Cardiac muscle cell (in vitro differentiated cells and primary cell): Measurements from ENCODE around the gene GKN2. TPM values are rescaled to one million over a fixed set of nuclear protein-coding genes. Genes with fewer than 3 reads are reported as not detected.

Source experiments
- DNase-seq, 2 donors: peaks; one replicate each; pipeline versions ENCODE4 v3.0.0 to v3.0.0-alpha.2; 2010 to 2017; ENCODE audit warnings: low read depth in 1 of 2, low spot score in 1 of 2
- H3K27ac ChIP-seq: fragments of 200-600 bp; sonication (generic); 2 replicates; pipeline ENCODE4 v1.5.1; 2016
- H3K27me3 ChIP-seq: fragments of 200-600 bp; sonication (generic); 2 replicates; pipeline ENCODE4 v1.6.0; 2016; ENCODE audit warnings: control low read depth
- H3K36me3 ChIP-seq: fragments of 200-600 bp; sonication (generic); 2 replicates; pipeline ENCODE4 v1.5.1; 2016; ENCODE audit warnings: control low read depth
- H3K4me1 ChIP-seq: fragments of 200-600 bp; sonication (generic); 2 replicates; pipeline ENCODE4 v1.8.1; 2017; ENCODE audit warnings: low read depth, mild to moderate bottlenecking, mixed run types
- H3K4me3 ChIP-seq: fragments of 200-600 bp; sonication (generic); 2 replicates; pipeline ENCODE4 v1.5.1; 2016; ENCODE audit warnings: mild to moderate bottlenecking
- H3K9me3 ChIP-seq: fragments of 200-600 bp; sonication (generic); 2 replicates; pipeline ENCODE4 v1.5.1; 2017; ENCODE audit warnings: low read depth, mild to moderate bottlenecking, control low read depth
- polyA plus RNA-seq: library from polyadenylated mRNA; unstranded; fragments of >200 nt; fragmentation: Nextera tagmentation; extraction: Ambion mirVana; gene quantifications from 2 replicates; pipeline ENCODE4 v1.2.1, GENCODE V29; 2016
- total RNA-seq: library from RNA; depleted of rRNA; stranded (reverse); fragments of >200 nt; gene quantifications from 2 replicates; pipeline ENCODE4 v1.2.3, GENCODE V29; 2016
- TF ChIP-seq, protein P1 (sequence below): IDR thresholded peaks from 2 replicates; pipeline ENCODE4 v1.5.1; 2012; ENCODE audit warnings: low read depth, mild to moderate bottlenecking, low read length

The GKN2 gene
- total and polyA plus RNA-seq, 2 experiments from 2014 or later = not detected

DNA sequence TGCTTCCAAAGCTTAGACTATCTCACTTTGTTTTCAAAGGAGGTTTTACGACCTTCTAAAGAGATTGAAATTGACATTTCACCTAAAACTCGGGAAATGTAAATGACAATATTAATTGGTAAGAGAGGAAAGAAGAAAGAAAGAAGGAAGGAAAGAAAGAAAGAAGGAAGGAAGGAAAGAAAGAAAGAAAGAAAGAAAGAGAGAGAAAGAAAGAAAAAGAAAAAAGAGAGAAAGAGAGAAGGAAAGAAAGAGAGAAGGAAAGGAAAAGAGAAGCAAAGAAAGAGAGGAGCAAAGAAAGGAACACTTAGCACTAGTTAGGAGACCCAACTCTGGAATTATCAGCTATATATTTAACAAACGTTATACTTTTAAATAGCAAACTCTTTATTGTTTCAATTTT, 25.4 kb upstream of the GKN2 start:
- H3K27ac ChIP-seq = no peak overlapping the region

DNA sequence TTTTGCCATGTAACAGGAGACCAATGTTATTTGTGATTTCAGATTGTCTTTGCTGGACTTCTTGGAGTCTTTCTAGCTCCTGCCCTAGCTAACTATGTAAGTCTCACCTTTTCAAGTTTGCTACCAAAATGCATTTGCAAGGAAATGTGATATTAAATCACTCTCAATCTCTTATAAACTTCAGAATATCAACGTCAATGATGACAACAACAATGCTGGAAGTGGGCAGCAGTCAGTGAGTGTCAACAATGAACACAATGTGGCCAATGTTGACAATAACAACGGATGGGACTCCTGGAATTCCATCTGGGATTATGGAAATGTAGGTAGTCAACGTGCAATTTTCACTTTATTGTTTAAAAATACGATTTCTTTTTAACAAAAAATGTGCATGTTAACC, 24.8 kb upstream of the GKN2 start:
- Histone ChIP-seq H3K4me1 (no peaks in the 10 kb centered on the region), H3K4me3 (no peak overlapping the region), H3K27ac (no peak overlapping the region), H3K36me3 (no peaks in the 10 kb centered on the region), H3K27me3 (peaks cover 9% of the 10 kb centered on the region), H3K9me3 (no peaks in the 10 kb centered on the region)
- TF ChIP-seq, protein P1, sequence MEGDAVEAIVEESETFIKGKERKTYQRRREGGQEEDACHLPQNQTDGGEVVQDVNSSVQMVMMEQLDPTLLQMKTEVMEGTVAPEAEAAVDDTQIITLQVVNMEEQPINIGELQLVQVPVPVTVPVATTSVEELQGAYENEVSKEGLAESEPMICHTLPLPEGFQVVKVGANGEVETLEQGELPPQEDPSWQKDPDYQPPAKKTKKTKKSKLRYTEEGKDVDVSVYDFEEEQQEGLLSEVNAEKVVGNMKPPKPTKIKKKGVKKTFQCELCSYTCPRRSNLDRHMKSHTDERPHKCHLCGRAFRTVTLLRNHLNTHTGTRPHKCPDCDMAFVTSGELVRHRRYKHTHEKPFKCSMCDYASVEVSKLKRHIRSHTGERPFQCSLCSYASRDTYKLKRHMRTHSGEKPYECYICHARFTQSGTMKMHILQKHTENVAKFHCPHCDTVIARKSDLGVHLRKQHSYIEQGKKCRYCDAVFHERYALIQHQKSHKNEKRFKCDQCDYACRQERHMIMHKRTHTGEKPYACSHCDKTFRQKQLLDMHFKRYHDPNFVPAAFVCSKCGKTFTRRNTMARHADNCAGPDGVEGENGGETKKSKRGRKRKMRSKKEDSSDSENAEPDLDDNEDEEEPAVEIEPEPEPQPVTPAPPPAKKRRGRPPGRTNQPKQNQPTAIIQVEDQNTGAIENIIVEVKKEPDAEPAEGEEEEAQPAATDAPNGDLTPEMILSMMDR = no peak
- no peak for DNase-seq

More for the DNA sequence above, 25.4 kb upstream of the GKN2 start:
- Histone ChIP-seq H3K27me3 (peaks cover 9% of the 10 kb centered on the region), H3K36me3 (no peaks in the 10 kb centered on the region), H3K9me3 (no peaks in the 10 kb centered on the region), H3K4me3 (no peak overlapping the region), H3K4me1 (no peaks in the 10 kb centered on the region)
- TF ChIP-seq, protein P1 = no peak
- no peak for DNase-seq

DNA sequence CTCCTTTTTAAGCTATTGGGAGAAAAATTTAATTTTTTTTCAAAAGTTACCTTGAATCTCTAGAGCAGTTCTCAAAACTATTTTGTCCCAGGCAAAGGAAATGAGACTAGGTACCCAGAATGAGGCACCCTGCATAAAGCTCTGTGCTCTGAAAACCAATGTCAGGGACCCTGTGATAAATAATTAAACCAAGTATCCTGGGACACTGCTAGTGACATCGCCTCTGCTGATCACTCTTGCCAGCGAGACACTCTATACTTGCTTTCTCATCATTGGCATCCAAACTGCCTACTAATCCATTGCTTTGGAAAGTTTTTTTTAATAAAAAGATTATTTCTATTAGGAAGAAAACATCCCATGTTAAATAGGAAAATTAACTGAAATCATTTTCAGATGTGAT, 23.2 kb upstream of the GKN2 start:
- H3K27ac ChIP-seq = no peak overlapping the region
- peaks cover 9% of the 10 kb centered on the region for H3K27me3 ChIP-seq
- no peaks in the 10 kb centered on the region for H3K9me3 ChIP-seq
- H3K36me3 ChIP-seq = no peaks in the 10 kb centered on the region
- DNase-seq = no peak
- no peak overlapping the region for H3K4me3 ChIP-seq
- H3K4me1 ChIP-seq = no peaks in the 10 kb centered on the region
- TF ChIP-seq, protein P1 = no peak

DNA sequence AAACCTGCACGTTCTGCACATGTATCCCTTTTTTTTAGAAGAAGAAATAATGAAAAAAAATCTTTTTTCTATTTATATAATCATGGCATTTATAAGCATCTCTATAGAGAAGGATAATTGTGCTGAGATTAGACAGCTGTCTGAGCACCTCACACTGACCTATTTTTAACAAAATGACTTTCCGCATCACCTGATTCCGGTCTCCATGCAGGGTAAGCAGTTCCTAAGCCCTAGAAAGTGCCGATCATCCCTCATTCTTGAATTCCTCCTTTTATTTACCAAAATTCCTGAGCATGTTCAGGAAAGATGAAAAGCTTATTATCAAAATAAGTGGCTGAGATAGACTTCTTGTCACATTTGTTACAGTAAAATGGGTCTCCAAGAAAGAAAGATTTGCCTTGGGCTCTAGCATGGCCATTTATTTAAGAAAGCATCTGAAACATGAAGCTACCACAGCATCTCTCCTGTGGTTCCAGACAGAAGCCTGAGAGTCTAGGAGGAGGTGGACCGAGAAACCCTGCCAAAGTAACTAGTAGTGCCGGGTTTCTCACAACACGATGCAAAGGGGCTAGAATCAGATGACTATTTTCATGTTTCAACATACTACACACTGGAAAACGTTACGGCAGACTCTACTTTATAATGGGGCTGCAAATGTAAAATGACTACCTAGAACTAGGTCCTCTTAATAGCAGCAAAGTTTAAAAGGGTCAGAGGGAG, 22.4 kb upstream of the GKN2 start:
- H3K9me3 ChIP-seq = no peaks in the 10 kb centered on the region
- DNase-seq = no peak
- H3K4me1 ChIP-seq = no peaks in the 10 kb centered on the region
- no peaks in the 10 kb centered on the region for H3K36me3 ChIP-seq
- no peak overlapping the region for H3K4me3 ChIP-seq
- TF ChIP-seq, protein P1 = no peak
- H3K27ac ChIP-seq = no peak overlapping the region
- H3K27me3 ChIP-seq = peaks cover 9% of the 10 kb centered on the region

DNA sequence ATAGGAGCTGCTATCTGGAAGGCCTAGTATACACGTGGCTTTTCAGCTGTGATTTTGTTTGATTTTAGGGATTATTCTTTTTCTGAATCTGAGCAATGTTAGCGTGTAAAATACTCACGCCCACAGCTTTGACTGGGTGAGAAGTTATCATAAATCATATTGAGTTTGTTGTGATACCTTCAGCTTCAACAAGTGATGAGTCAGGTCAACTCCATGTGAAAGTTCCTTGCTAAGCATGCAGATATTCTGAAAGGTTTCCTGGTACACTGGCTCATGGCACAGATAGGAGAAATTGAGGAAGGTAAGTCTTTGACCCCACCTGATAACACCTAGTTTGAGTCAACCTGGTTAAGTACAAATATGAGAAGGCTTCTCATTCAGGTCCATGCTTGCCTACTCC, 21.6 kb upstream of the GKN2 start, which contains the start of gene GKN1:
Gene GKN1 (plus strand): TSS at position 386 of the 400 bp plus-strand sequence. CDS start 42 bp downstream, outside the sequence.
- Histone ChIP-seq H3K4me3 (no peak within 1 kb of the TSS), H3K27me3 (peaks cover 6% of the 10 kb centered on the region), H3K27ac (no peak within 1 kb of the TSS), H3K9me3 (no peaks in the 10 kb centered on the region), H3K4me1 (no peaks in the 10 kb centered on the region), H3K36me3 (no peaks in the 10 kb centered on the region)
- TF ChIP-seq, protein P1 = no peak
- no peak for DNase-seq
